Neural cell (in vitro differentiated cells): ENCODE measurements around the gene RABGAP1L.

ENCODE experiments used
- CTCF ChIP-seq: fragments of 450-650 bp; IDR thresholded peaks from 2 replicates; pipeline ENCODE4 v1.5.1; 2014; ENCODE audit warnings: antibody characterized with exemption, mild to moderate bottlenecking, moderate library complexity; ENCODE audit not compliant: poor library complexity, severe bottlenecking
- EZH2 ChIP-seq: fragments of 200-600, 300-800 bp; shearing (Covaris generic), sonication (generic); IDR thresholded peaks from 2 replicates; pipeline ENCODE4 v1.6.1; 2014; ENCODE audit warnings: antibody characterized with exemption, low read length, borderline replicate concordance, mild to moderate bottlenecking; ENCODE audit not compliant: insufficient read depth, poor library complexity, severe bottlenecking

- TF ChIP-seq CTCF = no peak
- no peak for TF ChIP-seq EZH2
These were observed 795.6 kb downstream of the RABGAP1L start for GRCh38 chr1:174954671-174955669.
